HG03460 (cell line): ENCODE results near the gene SGSM2.

Experiments used
- ATAC-seq: cut with Tn5 transposase; IDR thresholded peaks from one replicate; pipeline ENCODE4 v1.9.1; 2021; ENCODE audit not compliant: unreplicated experiment

SGSM2 gene

GRCh38 chr17:2384439-2385127, 47.3 kb downstream of the SGSM2 start:
- ATAC-seq, result no peak

GRCh38 chr17:2385240-2386210, 48.2 kb downstream of the SGSM2 start:
- ATAC-seq, result no peak

GRCh38 chr17:2386400-2387085, 49.2 kb downstream of the SGSM2 start:
- no peak for ATAC-seq

- ATAC-seq, result no peak
Observed at GRCh38 chr17:2387086-2388019, 50.1 kb downstream of the SGSM2 start.

GRCh38 chr17:2388020-2388682, 50.9 kb downstream of the SGSM2 start:
- no peak for ATAC-seq

- no peak for ATAC-seq
Observed at GRCh38 chr17:2388683-2389055, 51.4 kb downstream of the SGSM2 start.

- ATAC-seq, result no peak
Observed at GRCh38 chr17:2390199-2390836, 53.0 kb downstream of the SGSM2 start.

- ATAC-seq, result no peak
Observed at GRCh38 chr17:2391597-2392251, 54.4 kb downstream of the SGSM2 start.

GRCh38 chr17:2392252-2393173, 55.2 kb downstream of the SGSM2 start:
- ATAC-seq, result peak; percentile 57

- ATAC-seq, result peak; percentile 24
Observed at GRCh38 chr17:2393174-2393953, 56.1 kb downstream of the SGSM2 start.

- no peak for ATAC-seq
Observed at GRCh38 chr17:2393954-2394749, 56.9 kb downstream of the SGSM2 start.

- ATAC-seq, result no peak
Observed at GRCh38 chr17:2394775-2395201, 57.5 kb downstream of the SGSM2 start.

GRCh38 chr17:2395258-2396181, 58.2 kb downstream of the SGSM2 start:
- no peak for ATAC-seq

- ATAC-seq, result no peak
Observed at GRCh38 chr17:2396192-2396567, 58.9 kb downstream of the SGSM2 start.

GRCh38 chr17:2396568-2397246, 59.4 kb downstream of the SGSM2 start:
- no peak for ATAC-seq
